ENCODE results near the gene RAP1GDS1.
A peak's percentile ranks its signal among the peaks of the same experiment; 100 is the strongest.
"Not testable (repeated sequence)": the region's sequence is repeated elsewhere in the genome, so short reads cannot be mapped to it uniquely, and the experiment has no call there.

The RAP1GDS1 gene

DNA sequence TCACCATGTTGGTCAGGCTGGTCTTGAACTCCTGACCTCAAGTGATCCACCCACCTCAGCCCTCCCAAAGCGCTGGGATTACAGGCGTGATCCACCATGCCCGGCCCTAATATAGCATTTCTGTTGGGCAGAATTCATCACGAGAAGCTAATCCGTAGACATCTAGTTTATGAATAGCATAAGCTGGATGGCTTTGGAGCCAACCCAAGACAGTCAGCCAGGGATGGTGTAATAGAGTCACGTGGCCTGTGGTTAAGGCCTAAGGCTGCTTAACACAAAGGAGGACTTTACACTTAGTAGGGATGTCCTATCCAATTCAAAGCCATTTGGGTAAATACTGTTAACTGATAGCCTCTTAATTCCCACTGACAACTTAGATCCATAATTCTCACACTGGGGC lies 173.6 kb downstream of the RAP1GDS1 start:
- DNase-seq (ENCODE audit: low read depth), result no peak

GRCh38 chr4:98444371-98444770 lies 183.2 kb downstream of the RAP1GDS1 start:
- DNase-seq (ENCODE audit: low read depth), result no peak

- no peak for DNase-seq (ENCODE audit: low read depth)
Observed at GRCh38 chr4:98446499-98447375, 185.6 kb downstream of the RAP1GDS1 start.

GRCh38 chr4:98447648-98448047 lies 186.5 kb downstream of the RAP1GDS1 start:
- no peak for DNase-seq (ENCODE audit: low read depth)

- DNase-seq (ENCODE audit: low read depth), result no peak
Observed at GRCh38 chr4:98448908-98449307, 187.7 kb downstream of the RAP1GDS1 start.

GRCh38 chr4:98452091-98452490 lies 190.9 kb downstream of the RAP1GDS1 start:
- no peak for DNase-seq (ENCODE audit: low read depth)

DNA sequence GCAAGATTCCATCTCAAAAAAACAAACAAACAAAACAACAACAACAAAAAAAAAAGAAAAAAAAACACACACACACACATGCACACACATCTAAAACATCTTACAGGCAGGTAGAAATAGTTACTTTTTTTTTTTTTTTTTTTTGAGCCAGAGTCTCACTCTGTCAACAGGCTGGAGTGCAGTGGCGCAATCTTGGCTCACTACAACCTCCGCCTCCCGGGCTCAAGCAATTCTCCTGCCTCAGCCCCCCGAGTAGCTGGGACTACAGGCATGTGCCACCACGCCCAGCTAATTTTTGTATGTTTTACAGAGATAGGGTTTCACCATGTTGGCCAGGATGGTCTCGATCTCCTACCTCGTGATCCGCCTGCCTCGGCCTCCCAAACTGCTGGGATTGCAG lies 196.2 kb downstream of the RAP1GDS1 start:
- DNase-seq (ENCODE audit: low read depth), result not testable (repeated sequence)

- not testable (repeated sequence) for DNase-seq (ENCODE audit: low read depth)
Observed at GRCh38 chr4:98461121-98461865, 200.1 kb downstream of the RAP1GDS1 start.

DNA sequence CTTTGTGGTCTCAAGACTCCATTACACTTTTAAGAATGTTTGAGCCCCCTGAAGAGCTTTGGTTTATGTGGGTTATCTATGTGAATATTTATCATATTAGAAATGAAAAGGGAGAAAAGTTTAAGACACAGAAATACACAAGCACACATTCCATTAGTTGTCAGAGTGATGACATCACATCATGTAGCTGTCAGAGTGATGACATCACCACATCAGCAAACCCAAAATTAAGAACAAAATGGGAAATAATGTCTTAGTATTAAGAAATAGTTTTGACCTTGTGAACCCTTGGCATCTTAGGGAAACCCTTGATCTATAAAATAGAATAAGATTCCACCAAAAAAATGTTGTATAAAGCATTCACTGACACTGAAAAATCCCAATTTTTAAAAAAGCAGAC lies 201.3 kb downstream of the RAP1GDS1 start:
- no peak for DNase-seq (ENCODE audit: low read depth)

GRCh38 chr4:98466868-98467599 lies 205.8 kb downstream of the RAP1GDS1 start:
- DNase-seq (ENCODE audit: low read depth), result peak; percentile 38

GRCh38 chr4:98467627-98468072 lies 206.5 kb downstream of the RAP1GDS1 start:
- DNase-seq (ENCODE audit: low read depth), result peak; percentile 94

DNA sequence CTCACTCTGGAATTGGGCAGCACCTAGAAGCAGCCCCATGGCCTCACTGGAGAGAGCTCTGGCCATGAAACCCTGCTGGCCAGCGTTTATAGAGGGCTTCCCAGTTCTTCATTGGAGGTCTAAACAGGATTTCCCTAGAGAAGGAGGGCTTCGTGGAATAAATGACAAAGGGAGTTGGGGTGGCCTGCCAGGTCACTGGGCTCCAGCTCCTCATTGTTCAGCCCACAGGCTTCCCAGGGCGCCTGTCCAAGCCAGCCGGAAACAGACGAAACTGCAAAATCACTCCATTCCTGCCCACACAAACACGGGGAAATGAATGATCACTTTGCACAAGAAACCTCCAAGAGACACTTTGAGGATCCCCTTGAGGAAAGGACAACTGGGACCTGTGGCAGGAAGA lies 207.5 kb downstream of the RAP1GDS1 start:
- DNase-seq (ENCODE audit: low read depth), result peak; percentile 37

GRCh38 chr4:98469771-98470170 lies 208.6 kb downstream of the RAP1GDS1 start:
- no peak for DNase-seq (ENCODE audit: low read depth)

DNA sequence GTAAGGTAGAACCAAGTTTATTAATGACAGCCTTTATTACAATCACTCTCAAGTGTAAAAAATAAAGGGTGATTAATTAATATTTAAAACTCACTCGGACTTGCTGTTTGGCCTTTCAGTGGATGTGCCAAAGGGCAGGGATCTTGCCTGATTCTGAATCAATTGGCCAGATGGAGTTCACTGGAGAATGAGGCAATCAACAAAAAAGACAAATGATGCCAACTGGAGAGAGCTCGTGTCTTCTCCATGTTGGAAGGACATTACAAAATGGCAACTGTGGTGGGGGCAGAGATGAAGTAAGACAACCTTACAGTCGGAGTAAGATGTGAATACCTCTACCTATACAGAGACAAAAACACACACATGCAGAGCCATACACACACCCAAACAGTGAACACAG lies 209.2 kb downstream of the RAP1GDS1 start:
- no peak for DNase-seq (ENCODE audit: low read depth)

GRCh38 chr4:98470831-98471230 lies 209.6 kb downstream of the RAP1GDS1 start:
- peak; percentile 57 for DNase-seq (ENCODE audit: low read depth)

- DNase-seq (ENCODE audit: low read depth), result no peak
Observed at GRCh38 chr4:98473046-98473445, 211.9 kb downstream of the RAP1GDS1 start.

DNA sequence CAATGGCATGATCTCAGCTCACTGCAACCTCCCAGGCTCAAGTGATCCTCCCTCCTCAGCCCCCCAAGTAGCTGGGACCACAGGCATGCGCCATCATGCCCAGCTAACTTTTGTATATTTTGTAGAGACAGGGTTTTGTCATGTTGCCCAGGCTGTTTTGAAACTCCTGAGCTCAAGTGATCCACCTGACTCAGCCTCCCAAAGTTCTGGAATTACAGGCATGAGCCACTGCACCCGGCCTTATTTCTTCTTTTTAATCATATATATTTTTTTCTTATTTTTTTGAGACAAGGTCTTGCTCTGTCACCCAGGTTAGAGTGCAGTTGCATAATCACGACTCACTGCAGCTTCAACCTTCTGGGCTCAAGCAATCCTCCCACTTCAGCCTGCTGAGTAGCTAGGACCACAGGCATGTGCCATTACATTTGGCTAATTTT lies 213.2 kb downstream of the RAP1GDS1 start:
- DNase-seq (ENCODE audit: low read depth), result peak; percentile 66

DNA sequence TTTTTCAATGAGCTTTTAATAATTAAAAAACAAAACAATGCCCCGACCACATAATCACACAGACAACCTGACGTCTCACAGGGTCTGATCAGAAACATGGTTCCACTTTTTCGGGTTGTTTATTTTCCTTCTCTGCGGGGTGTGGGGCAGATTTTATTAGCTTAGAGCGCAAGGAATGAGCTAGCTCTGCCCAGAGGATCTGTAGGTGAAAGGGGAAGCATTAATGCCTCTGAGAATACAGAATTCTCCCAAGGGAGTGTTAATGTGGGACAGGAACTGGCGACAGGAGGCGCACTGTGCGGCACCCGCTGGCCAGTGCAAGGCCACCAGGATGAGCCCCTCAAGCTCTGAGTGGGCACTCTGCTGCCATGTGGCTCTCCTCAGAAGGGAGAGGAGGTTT lies 215.7 kb downstream of the RAP1GDS1 start:
- no peak for DNase-seq (ENCODE audit: low read depth)

GRCh38 chr4:98479590-98479989 lies 218.4 kb downstream of the RAP1GDS1 start:
- DNase-seq (ENCODE audit: low read depth), result peak; percentile 24

GRCh38 chr4:98480535-98480934 lies 219.4 kb downstream of the RAP1GDS1 start:
- no peak for DNase-seq (ENCODE audit: low read depth)

- DNase-seq (ENCODE audit: low read depth), result no peak
Observed at GRCh38 chr4:98481167-98481566, 220.0 kb downstream of the RAP1GDS1 start.

DNA sequence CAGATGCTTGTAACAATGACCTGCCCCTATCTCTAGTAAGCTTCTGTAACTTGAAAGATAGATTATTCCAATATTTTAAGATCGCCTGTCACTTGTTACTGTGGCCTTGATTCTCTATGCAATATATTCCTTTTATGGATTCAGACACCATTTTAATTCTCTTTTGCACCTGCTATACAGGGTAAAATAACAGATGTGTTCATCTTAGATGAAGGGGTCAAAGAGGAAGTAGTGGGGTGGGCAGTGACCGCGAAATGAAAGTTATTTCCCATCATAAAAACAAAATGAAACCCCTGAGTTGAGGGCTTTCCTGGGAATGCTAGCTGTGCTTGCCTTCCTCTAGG lies 221.3 kb downstream of the RAP1GDS1 start:
- DNase-seq (ENCODE audit: low read depth), result no peak
